Caco-2 (cell line): Measurements from ENCODE around the gene LRPAP1. TPM values are rescaled to one million over a fixed set of nuclear protein-coding genes. Genes with fewer than 3 reads are reported as not detected.

Experiments used
- BruUV-seq: library from RNA; stranded (reverse); fragments of 400-500 nt; replicated peaks from 2 replicates; lab custom pipeline; 2021; lab: Mats Ljungman, UMichigan
- CTCF ChIA-PET: fragments of 300-600 bp; sonication (Branson Sonifier 250); formaldehyde crosslinking; loops from one replicate; lab custom pipeline; 2022; ENCODE audit warnings: antibody characterized with exemption; lab: Charles Lee
- POLR2A ChIA-PET: fragments of 300-600 bp; sonication (Branson Sonifier 250); formaldehyde crosslinking; loops from one replicate; lab custom pipeline; 2022; ENCODE audit warnings: antibody characterized with exemption; lab: Charles Lee
- DNase-seq, 2 experiments: peaks; one replicate each; pipeline versions ENCODE4 v3.0.0 to v3.0.0-alpha.2; 2020 to 2022
- H3K27me3 ChIP-seq: replicated peaks from 2 replicates; pipeline ENCODE4 v1.6.0; 2011; ENCODE audit warnings: low read length; ENCODE audit not compliant: control insufficient read depth, insufficient read depth
- H3K36me3 ChIP-seq: 2 replicates; pipeline ENCODE4 v1.5.1; 2011; ENCODE audit warnings: low read length; ENCODE audit not compliant: control insufficient read depth, insufficient read depth
- H3K4me1 ChIP-seq: fragments of 250-450 bp; sonication (Bioruptor Pico); 2 replicates; pipeline ENCODE4 v1.5.1; 2020; ENCODE audit warnings: mild to moderate bottlenecking
- H3K4me3 ChIP-seq: 2 replicates; pipeline ENCODE4 v1.5.1; 2011; ENCODE audit warnings: low read depth, mild to moderate bottlenecking, control low read depth, low read length
- H3K9me3 ChIP-seq: fragments of 250-450 bp; sonication (Bioruptor Pico); 2 replicates; pipeline ENCODE4 v1.5.1; 2020; ENCODE audit warnings: mild to moderate bottlenecking, moderate library complexity
- H3K27ac Mint-ChIP-seq: one replicate; pipeline ENCODE4 v1.8.0; 2022; ENCODE audit warnings: mixed read lengths; ENCODE audit not compliant: unreplicated experiment
- H3K27me3 Mint-ChIP-seq: one replicate; pipeline ENCODE4 v1.8.0; 2022; ENCODE audit warnings: mixed read lengths; ENCODE audit not compliant: insufficient read depth, unreplicated experiment
- H3K36me3 Mint-ChIP-seq: one replicate; pipeline ENCODE4 v1.8.0; 2022; ENCODE audit warnings: mild to moderate bottlenecking, mixed read lengths; ENCODE audit not compliant: insufficient read depth, unreplicated experiment
- H3K4me1 Mint-ChIP-seq: one replicate; pipeline ENCODE4 v1.8.0; 2022; ENCODE audit warnings: low read depth, mixed read lengths; ENCODE audit not compliant: unreplicated experiment
- H3K4me3 Mint-ChIP-seq: one replicate; pipeline ENCODE4 v1.8.0; 2022; ENCODE audit warnings: mild to moderate bottlenecking, moderate library complexity, mixed read lengths; ENCODE audit not compliant: unreplicated experiment
- H3K9me3 Mint-ChIP-seq: one replicate; pipeline ENCODE4 v1.8.0; 2022; ENCODE audit warnings: mixed read lengths; ENCODE audit not compliant: unreplicated experiment
- intact Hi-C: fragments of 100-400 bp; cut with micrococcal nuclease; formaldehyde crosslinking; loops from one replicate; pipeline ENCODE4 v1.10.0; 2022; ENCODE audit not compliant: unreplicated experiment
- total RNA-seq: library from RNA; stranded (reverse); gene quantifications from 2 replicates; pipeline ENCODE4 v1.2.3, GENCODE V29; 2022
- TF ChIP-seq, protein P1 (sequence below), 2 experiments: fragments of 200-600 bp in 1 of 2; IDR thresholded peaks; 1 replicate in 1 of 2; 2 replicates in 1 of 2; pipeline versions ENCODE4 v1.5.1 to v1.8.0; 2011 to 2022; ENCODE audit warnings: antibody characterized with exemption in 1 of 2, control low read depth in 1 of 2, inconsistent platforms in 1 of 2, low read depth in 1 of 2, low read length in 1 of 2, mild to moderate bottlenecking in 1 of 2, moderate library complexity in 1 of 2; ENCODE audit not compliant: insufficient read depth in 1 of 2, severe bottlenecking in 1 of 2, unreplicated experiment in 1 of 2

The LRPAP1 gene
- total RNA-seq, 1 experiment from 2014 or later, result 224 TPM

DNA sequence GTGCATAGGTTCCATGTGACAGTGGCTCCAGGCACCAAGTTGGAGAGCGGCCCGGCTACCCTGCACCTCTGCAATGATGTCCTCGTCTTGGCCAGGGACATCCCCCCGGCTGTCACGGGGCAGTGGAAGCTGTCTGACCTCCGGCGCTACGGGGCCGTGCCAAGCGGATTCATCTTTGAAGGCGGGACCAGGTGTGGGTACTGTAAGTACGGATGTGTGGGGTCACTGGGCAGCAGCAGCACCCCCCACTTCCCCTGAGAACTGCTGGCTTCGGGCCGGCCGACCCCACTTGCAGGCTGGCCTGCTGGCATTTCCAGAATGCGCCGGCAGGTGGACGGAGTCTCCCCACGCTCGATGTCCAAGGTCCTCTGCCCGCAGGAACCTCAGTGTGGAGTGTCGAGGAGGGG is 55.9 kb downstream of the LRPAP1 start:
- no TSS peak for BruUV-seq
- H3K27me3 Mint-ChIP-seq, result peaks cover 3% of the 10 kb centered on the region
- no peaks in the 10 kb centered on the region for H3K36me3 Mint-ChIP-seq

DNA sequence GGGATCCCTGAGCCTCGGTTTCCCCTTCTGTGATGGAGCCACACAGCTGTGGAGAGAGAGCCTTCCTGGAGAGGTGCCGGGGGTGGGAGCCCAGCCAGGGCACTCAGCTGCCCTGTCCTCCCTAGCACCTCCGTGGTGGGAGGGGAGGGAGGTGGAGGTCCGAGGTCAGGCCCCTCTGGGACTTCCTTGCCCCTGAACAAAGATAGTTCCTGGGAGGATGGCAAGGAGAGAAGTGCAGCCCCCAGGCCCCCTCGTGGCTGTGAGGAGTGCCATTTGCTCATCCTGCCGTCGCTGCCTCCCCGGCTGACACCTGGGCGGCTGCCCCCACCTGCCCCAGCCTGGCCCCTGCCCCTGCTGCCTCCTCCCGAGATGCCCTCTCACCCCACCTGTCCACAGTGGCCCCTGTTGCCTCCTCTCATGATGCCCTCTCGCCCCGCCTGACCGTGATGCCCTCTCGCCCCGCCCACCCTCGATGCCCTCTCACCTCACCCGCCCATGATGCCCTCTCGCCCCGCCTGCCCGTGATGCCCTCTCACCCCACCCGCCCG is 56.4 kb downstream of the LRPAP1 start:
- H3K9me3 Mint-ChIP-seq, result no peaks in the 10 kb centered on the region
- CTCF ChIA-PET, result no interaction called here

More for the DNA sequence above, 55.9 kb downstream of the LRPAP1 start:
- H3K4me1 ChIP-seq, result no peaks in the 10 kb centered on the region
- no peaks in the 10 kb centered on the region for H3K36me3 ChIP-seq
- ChIA-PET POLR2A (no interaction called here), CTCF (no interaction called here)
- no peak overlapping the region for H3K27ac Mint-ChIP-seq
- intact Hi-C loops, result no loop called here
- no peak for DNase-seq
- no peak overlapping the region for H3K4me3 ChIP-seq
- no peaks in the 10 kb centered on the region for H3K9me3 ChIP-seq
- no peak overlapping the region for H3K4me3 Mint-ChIP-seq
- no peaks in the 10 kb centered on the region for H3K4me1 Mint-ChIP-seq
- H3K9me3 Mint-ChIP-seq, result no peaks in the 10 kb centered on the region
- TF ChIP-seq, protein P1, sequence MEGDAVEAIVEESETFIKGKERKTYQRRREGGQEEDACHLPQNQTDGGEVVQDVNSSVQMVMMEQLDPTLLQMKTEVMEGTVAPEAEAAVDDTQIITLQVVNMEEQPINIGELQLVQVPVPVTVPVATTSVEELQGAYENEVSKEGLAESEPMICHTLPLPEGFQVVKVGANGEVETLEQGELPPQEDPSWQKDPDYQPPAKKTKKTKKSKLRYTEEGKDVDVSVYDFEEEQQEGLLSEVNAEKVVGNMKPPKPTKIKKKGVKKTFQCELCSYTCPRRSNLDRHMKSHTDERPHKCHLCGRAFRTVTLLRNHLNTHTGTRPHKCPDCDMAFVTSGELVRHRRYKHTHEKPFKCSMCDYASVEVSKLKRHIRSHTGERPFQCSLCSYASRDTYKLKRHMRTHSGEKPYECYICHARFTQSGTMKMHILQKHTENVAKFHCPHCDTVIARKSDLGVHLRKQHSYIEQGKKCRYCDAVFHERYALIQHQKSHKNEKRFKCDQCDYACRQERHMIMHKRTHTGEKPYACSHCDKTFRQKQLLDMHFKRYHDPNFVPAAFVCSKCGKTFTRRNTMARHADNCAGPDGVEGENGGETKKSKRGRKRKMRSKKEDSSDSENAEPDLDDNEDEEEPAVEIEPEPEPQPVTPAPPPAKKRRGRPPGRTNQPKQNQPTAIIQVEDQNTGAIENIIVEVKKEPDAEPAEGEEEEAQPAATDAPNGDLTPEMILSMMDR (IDR thresholded peaks at IDR 0.05; ENCODE audit: insufficient read depth in 1 of 2, low read depth in 1 of 2, low read length in 1 of 2, severe bottlenecking in 1 of 2, unreplicated experiment in 1 of 2), result peak in 1 of 2 experiments; percentile 13
- no peaks in the 10 kb centered on the region; the same call in 1 of the 2 replicates for H3K27me3 ChIP-seq

DNA sequence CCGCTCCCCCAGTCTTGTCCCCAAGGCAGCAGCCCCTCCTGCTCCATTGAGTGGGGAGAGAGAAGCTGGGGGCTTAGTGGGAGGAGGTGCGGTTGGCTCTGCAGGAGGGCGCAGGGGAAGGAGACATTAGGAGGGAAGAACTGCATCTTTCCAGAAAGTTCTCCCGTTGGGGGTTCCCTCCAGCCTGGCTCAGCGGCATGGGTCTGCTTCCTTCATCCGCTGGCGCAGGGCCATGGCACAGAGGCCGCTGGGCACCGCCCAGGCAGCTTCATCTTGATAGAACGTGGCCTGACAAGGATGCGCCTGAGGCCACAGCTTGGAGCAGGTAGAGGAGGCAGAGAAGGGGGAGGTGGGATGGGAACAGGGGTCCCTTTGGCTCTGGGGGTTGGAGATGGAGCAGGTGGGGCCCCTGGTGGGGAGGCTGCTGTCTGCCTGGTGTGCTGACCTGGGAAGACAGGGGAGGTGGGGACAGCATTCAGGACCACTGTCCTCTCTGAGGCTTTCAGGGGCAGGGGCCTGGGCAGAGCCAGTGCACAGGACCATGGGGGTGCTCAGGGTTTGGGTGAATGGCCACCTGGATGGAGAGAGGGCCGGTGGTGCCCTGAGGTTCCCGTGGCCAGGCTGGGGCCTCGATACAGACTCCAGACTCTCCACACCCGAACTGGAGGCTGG is 57.0 kb downstream of the LRPAP1 start:
- Histone ChIP-seq H3K36me3 (no peaks in the 10 kb centered on the region), H3K4me3 (no peak overlapping the region), H3K27me3 (no peaks in the 10 kb centered on the region; the same call in 1 of the 2 replicates), H3K9me3 (no peaks in the 10 kb centered on the region), H3K4me1 (no peaks in the 10 kb centered on the region)
- TF ChIP-seq, protein P1 (IDR thresholded peaks at IDR 0.05; ENCODE audit: insufficient read depth in 1 of 2, low read depth in 1 of 2, low read length in 1 of 2, severe bottlenecking in 1 of 2, unreplicated experiment in 1 of 2), result no peak
- Mint-ChIP-seq H3K27ac (no peak overlapping the region), H3K4me3 (no peak overlapping the region), H3K27me3 (peaks cover 2% of the 10 kb centered on the region), H3K9me3 (no peaks in the 10 kb centered on the region), H3K36me3 (no peaks in the 10 kb centered on the region), H3K4me1 (no peaks in the 10 kb centered on the region)
- no peak for DNase-seq
- intact Hi-C loops, result no loop called here
- no TSS peak for BruUV-seq
- ChIA-PET CTCF (interaction anchor here (0.7 kb wide), 1 partner anchor 228 kb away, joined by 4 read pairs; no protein-coding TSS in a partner anchor), POLR2A (no interaction called here)

More for the DNA sequence above, 56.4 kb downstream of the LRPAP1 start:
- no peaks in the 10 kb centered on the region for H3K27me3 Mint-ChIP-seq
- no peak for DNase-seq
- intact Hi-C loops, result no loop called here
- no peaks in the 10 kb centered on the region for H3K36me3 Mint-ChIP-seq
- H3K4me1 Mint-ChIP-seq, result no peaks in the 10 kb centered on the region
- H3K4me3 ChIP-seq, result no peak overlapping the region
- H3K36me3 ChIP-seq, result no peaks in the 10 kb centered on the region
- POLR2A ChIA-PET, result no interaction called here
- no TSS peak for BruUV-seq
- no peaks in the 10 kb centered on the region; the same call in 1 of the 2 replicates for H3K27me3 ChIP-seq
- H3K4me1 ChIP-seq, result no peaks in the 10 kb centered on the region
- no peak overlapping the region for H3K27ac Mint-ChIP-seq
- H3K9me3 ChIP-seq, result no peaks in the 10 kb centered on the region
- TF ChIP-seq, protein P1 (IDR thresholded peaks at IDR 0.05; ENCODE audit: insufficient read depth in 1 of 2, low read depth in 1 of 2, low read length in 1 of 2, severe bottlenecking in 1 of 2, unreplicated experiment in 1 of 2), result no peak
- H3K4me3 Mint-ChIP-seq, result no peak overlapping the region
